GM23338 (cell line): Measurements from ENCODE around the gene AMPD2. TPM values are rescaled to one million over a fixed set of nuclear protein-coding genes. Genes with fewer than 3 reads are reported as not detected.

ENCODE experiments used
- ATAC-seq: fragments of 200-7000 bp; cut with Tn5 transposase; 3 replicates; pipeline ENCODE4 v1.9.1; 2020
- DNase-seq: peaks from one replicate; pipeline ENCODE4 v3.0.0-alpha.2; 2015; ENCODE audit warnings: low spot score
- H2AFZ ChIP-seq: fragments of 200-600 bp; sonication (generic); 2 replicates; pipeline ENCODE4 v1.8.0; 2016; ENCODE audit warnings: antibody characterized with exemption, mild to moderate bottlenecking, moderate library complexity
- H3F3A ChIP-seq: fragments of 200-600 bp; sonication (generic); replicated peaks from 2 replicates; pipeline ENCODE4 v1.8.0; 2017; ENCODE audit warnings: antibody characterized with exemption, mixed run types, low read depth
- H3K27ac ChIP-seq: fragments of 200-600 bp; sonication (generic); 2 replicates; pipeline ENCODE4 v1.6.1; 2016; ENCODE audit warnings: low read depth
- H3K27me3 ChIP-seq: fragments of 200-600 bp; sonication (generic); 2 replicates; pipeline ENCODE4 v1.8.0; 2016; ENCODE audit warnings: mild to moderate bottlenecking, mixed run types, moderate library complexity; ENCODE audit not compliant: insufficient read depth
- H3K36me3 ChIP-seq: fragments of 200-600 bp; sonication (generic); 2 replicates; pipeline ENCODE4 v1.8.0; 2016; ENCODE audit warnings: mild to moderate bottlenecking; ENCODE audit not compliant: insufficient read depth
- H3K4me1 ChIP-seq: fragments of 200-600 bp; sonication (generic); 2 replicates; pipeline ENCODE4 v1.8.0; 2016; ENCODE audit warnings: mild to moderate bottlenecking, moderate library complexity; ENCODE audit not compliant: insufficient read depth
- H3K4me2 ChIP-seq: fragments of 200-600 bp; sonication (generic); 2 replicates; pipeline ENCODE4 v1.7.1; 2017; ENCODE audit warnings: mixed run types
- H3K4me3 ChIP-seq: fragments of 200-600 bp; sonication (generic); 2 replicates; pipeline ENCODE4 v1.6.1; 2016; ENCODE audit warnings: mixed run types
- H3K79me2 ChIP-seq: fragments of 200-600 bp; sonication (generic); replicated peaks from 2 replicates; pipeline ENCODE4 v1.8.0; 2017; ENCODE audit warnings: mild to moderate bottlenecking; ENCODE audit not compliant: insufficient read depth
- H3K9me2 ChIP-seq: fragments of 200-600 bp; sonication (generic); 2 replicates; pipeline ENCODE4 v1.8.0; 2017; ENCODE audit not compliant: insufficient read depth
- H4K20me1 ChIP-seq: fragments of 200-600 bp; sonication (generic); replicated peaks from 2 replicates; pipeline ENCODE4 v1.8.0; 2017; ENCODE audit warnings: mild to moderate bottlenecking; ENCODE audit not compliant: insufficient read depth
- H3K27ac Mint-ChIP-seq: 2 replicates; pipeline ENCODE4 v1.8.0; 2020; ENCODE audit warnings: inconsistent platforms, mild to moderate bottlenecking, moderate library complexity, mixed read lengths
- H3K27me3 Mint-ChIP-seq: 3 replicates; pipeline ENCODE4 v1.8.0; 2022; ENCODE audit warnings: low read depth, mild to moderate bottlenecking, moderate library complexity, mixed read lengths, inconsistent platforms; ENCODE audit not compliant: insufficient read depth, poor library complexity
- H3K36me3 Mint-ChIP-seq: 3 replicates; pipeline ENCODE4 v1.8.0; 2021; ENCODE audit warnings: low read depth, mild to moderate bottlenecking, inconsistent platforms, moderate library complexity, mixed read lengths
- H3K4me1 Mint-ChIP-seq: 3 replicates; pipeline ENCODE4 v1.8.0; 2020; ENCODE audit warnings: mild to moderate bottlenecking, inconsistent platforms, mixed read lengths
- H3K4me3 Mint-ChIP-seq: 3 replicates; pipeline ENCODE4 v1.8.0; 2021; ENCODE audit warnings: moderate library complexity, mild to moderate bottlenecking, inconsistent platforms, mixed read lengths
- H3K9me3 Mint-ChIP-seq: 3 replicates; pipeline ENCODE4 v1.8.0; 2020; ENCODE audit warnings: moderate library complexity, mild to moderate bottlenecking, inconsistent platforms, mixed read lengths
- CREB1 ChIP-seq: fragments of 250-450 bp; sonication (Bioruptor Pico); IDR thresholded peaks from 2 replicates; pipeline ENCODE4 v1.5.0; 2020; ENCODE audit warnings: low read depth, mild to moderate bottlenecking, moderate library complexity
- EZH2phosphoT487 ChIP-seq: fragments of 200-600 bp; sonication (generic); IDR thresholded peaks from one replicate; pipeline ENCODE4 v1.8.1; 2018; ENCODE audit warnings: antibody characterized with exemption; ENCODE audit not compliant: unreplicated experiment
- NANOG ChIP-seq: IDR thresholded peaks from 2 replicates; pipeline ENCODE4 v1.6.1; 2016; ENCODE audit warnings: antibody characterized with exemption, borderline replicate concordance
- ZNF114 ChIP-seq: fragments of 250-450 bp; sonication (Bioruptor Pico); IDR thresholded peaks from 2 replicates; pipeline ENCODE4 v1.5.0; 2020; ENCODE audit warnings: mild to moderate bottlenecking, moderate library complexity
- polyA plus RNA-seq: library from polyadenylated mRNA; unstranded; fragments of >200 nt; fragmentation: Nextera tagmentation; extraction: Ambion mirVana; gene quantifications from 2 replicates; pipeline ENCODE4 v1.2.1, GENCODE V29; 2016
- total RNA-seq: library from RNA; depleted of rRNA; stranded (reverse); fragments of >200 nt; shearing (Covaris generic); gene quantifications from 2 replicates; pipeline ENCODE4 v1.2.3, GENCODE V29; 2014
- TF ChIP-seq, protein P1 (sequence below): IDR thresholded peaks from 2 replicates; pipeline ENCODE4 v1.6.1; 2016; ENCODE audit warnings: antibody characterized with exemption
- TF ChIP-seq, protein P2 (sequence below): fragments of 250-450 bp; sonication (Bioruptor Pico); IDR thresholded peaks from 2 replicates; pipeline ENCODE4 v1.5.0; 2020; ENCODE audit warnings: mild to moderate bottlenecking, moderate library complexity

The AMPD2 gene
- total and polyA plus RNA-seq, 2 experiments from 2014 or later, result 24.5 to 62.1 TPM

DNA sequence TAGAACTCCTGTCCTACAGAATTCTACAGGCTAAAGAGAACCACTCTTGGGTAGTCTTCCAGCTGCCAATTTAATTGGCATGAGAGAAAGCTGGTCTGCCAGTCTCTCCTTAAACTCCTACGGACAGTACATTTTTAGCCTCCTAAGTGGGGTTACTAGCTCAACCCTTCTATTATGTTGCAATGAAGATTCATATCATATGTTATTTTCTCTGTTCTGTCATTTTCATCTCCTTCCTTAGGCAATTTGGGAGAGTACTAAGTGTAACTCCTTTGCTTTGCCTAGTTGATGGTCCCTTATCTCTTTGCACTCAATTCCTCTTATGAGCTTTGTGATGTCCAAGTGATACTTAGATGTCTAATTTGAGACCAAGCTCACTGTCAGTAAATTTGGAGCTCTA is 14.3 kb upstream of the AMPD2 start:
- no peak overlapping the region for H3K4me3 Mint-ChIP-seq
- peaks cover 11% of the 10 kb centered on the region for H3K4me1 Mint-ChIP-seq

More for the DNA sequence above, 14.3 kb upstream of the AMPD2 start:
- no peak overlapping the region for H3K4me2 ChIP-seq
- H3K4me1 ChIP-seq, result peaks cover 15% of the 10 kb centered on the region; the same call in 1 of the 2 replicates
- no peak overlapping the region for H3K27ac ChIP-seq
- no peaks in the 10 kb centered on the region for H3K36me3 ChIP-seq
- DNase-seq (no peak), ATAC-seq (no peak)
- H2AFZ ChIP-seq, result no peak overlapping the region
- H3K27ac Mint-ChIP-seq, result no peak overlapping the region
- no peaks in the 10 kb centered on the region; the same call in 1 of the 2 replicates for H4K20me1 ChIP-seq
- no peaks in the 10 kb centered on the region for H3K79me2 ChIP-seq
- H3F3A ChIP-seq, result no peaks in the 10 kb centered on the region
- H3K9me3 Mint-ChIP-seq, result no peaks in the 10 kb centered on the region
- no peaks in the 10 kb centered on the region for H3K36me3 Mint-ChIP-seq
- H3K27me3 Mint-ChIP-seq, result peaks cover 2% of the 10 kb centered on the region
- TF ChIP-seq CREB1 (CRISPR knock-in tag), result no peak
- no peak for TF ChIP-seq EZH2phosphoT487
- TF ChIP-seq ZNF114, result no peak
- TF ChIP-seq, protein P1, sequence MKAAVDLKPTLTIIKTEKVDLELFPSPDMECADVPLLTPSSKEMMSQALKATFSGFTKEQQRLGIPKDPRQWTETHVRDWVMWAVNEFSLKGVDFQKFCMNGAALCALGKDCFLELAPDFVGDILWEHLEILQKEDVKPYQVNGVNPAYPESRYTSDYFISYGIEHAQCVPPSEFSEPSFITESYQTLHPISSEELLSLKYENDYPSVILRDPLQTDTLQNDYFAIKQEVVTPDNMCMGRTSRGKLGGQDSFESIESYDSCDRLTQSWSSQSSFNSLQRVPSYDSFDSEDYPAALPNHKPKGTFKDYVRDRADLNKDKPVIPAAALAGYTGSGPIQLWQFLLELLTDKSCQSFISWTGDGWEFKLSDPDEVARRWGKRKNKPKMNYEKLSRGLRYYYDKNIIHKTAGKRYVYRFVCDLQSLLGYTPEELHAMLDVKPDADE, result no peak
- no peak for TF ChIP-seq NANOG
- TF ChIP-seq, protein P2, sequence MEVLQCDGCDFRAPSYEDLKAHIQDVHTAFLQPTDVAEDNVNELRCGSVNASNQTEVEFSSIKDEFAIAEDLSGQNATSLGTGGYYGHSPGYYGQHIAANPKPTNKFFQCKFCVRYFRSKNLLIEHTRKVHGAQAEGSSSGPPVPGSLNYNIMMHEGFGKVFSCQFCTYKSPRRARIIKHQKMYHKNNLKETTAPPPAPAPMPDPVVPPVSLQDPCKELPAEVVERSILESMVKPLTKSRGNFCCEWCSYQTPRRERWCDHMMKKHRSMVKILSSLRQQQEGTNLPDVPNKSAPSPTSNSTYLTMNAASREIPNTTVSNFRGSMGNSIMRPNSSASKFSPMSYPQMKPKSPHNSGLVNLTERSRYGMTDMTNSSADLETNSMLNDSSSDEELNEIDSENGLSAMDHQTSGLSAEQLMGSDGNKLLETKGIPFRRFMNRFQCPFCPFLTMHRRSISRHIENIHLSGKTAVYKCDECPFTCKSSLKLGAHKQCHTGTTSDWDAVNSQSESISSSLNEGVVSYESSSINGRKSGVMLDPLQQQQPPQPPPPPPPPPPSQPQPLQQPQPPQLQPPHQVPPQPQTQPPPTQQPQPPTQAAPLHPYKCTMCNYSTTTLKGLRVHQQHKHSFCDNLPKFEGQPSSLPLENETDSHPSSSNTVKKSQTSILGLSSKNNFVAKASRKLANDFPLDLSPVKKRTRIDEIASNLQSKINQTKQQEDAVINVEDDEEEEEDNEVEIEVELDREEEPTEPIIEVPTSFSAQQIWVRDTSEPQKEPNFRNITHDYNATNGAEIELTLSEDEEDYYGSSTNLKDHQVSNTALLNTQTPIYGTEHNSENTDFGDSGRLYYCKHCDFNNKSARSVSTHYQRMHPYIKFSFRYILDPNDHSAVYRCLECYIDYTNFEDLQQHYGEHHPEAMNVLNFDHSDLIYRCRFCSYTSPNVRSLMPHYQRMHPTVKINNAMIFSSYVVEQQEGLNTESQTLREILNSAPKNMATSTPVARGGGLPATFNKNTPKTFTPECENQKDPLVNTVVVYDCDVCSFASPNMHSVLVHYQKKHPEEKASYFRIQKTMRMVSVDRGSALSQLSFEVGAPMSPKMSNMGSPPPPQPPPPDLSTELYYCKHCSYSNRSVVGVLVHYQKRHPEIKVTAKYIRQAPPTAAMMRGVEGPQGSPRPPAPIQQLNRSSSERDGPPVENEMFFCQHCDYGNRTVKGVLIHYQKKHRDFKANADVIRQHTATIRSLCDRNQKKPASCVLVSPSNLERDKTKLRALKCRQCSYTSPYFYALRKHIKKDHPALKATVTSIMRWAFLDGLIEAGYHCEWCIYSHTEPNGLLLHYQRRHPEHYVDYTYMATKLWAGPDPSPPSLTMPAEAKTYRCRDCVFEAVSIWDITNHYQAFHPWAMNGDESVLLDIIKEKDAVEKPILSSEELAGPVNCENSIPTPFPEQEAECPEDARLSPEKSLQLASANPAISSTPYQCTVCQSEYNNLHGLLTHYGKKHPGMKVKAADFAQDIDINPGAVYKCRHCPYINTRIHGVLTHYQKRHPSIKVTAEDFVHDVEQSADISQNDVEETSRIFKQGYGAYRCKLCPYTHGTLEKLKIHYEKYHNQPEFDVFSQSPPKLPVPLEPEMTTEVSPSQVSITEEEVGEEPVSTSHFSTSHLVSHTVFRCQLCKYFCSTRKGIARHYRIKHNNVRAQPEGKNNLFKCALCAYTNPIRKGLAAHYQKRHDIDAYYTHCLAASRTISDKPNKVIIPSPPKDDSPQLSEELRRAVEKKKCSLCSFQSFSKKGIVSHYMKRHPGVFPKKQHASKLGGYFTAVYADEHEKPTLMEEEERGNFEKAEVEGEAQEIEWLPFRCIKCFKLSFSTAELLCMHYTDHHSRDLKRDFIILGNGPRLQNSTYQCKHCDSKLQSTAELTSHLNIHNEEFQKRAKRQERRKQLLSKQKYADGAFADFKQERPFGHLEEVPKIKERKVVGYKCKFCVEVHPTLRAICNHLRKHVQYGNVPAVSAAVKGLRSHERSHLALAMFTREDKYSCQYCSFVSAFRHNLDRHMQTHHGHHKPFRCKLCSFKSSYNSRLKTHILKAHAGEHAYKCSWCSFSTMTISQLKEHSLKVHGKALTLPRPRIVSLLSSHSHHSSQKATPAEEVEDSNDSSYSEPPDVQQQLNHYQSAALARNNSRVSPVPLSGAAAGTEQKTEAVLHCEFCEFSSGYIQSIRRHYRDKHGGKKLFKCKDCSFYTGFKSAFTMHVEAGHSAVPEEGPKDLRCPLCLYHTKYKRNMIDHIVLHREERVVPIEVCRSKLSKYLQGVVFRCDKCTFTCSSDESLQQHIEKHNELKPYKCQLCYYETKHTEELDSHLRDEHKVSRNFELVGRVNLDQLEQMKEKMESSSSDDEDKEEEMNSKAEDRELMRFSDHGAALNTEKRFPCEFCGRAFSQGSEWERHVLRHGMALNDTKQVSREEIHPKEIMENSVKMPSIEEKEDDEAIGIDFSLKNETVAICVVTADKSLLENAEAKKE (CRISPR knock-in tag), result no peak
- H3K9me2 ChIP-seq, result 0 out of 2 replicates have a peak, but pooled peaks cover 10% of the 10 kb centered on the region
- no peak overlapping the region for H3K4me3 ChIP-seq
- no peaks in the 10 kb centered on the region for H3K27me3 ChIP-seq
